ENCODE data around the gene LDHD.

GRCh38 chr16:75100603-75100990 is 16.0 kb downstream of the LDHD start:
- TF ChIP-seq, protein P1, sequence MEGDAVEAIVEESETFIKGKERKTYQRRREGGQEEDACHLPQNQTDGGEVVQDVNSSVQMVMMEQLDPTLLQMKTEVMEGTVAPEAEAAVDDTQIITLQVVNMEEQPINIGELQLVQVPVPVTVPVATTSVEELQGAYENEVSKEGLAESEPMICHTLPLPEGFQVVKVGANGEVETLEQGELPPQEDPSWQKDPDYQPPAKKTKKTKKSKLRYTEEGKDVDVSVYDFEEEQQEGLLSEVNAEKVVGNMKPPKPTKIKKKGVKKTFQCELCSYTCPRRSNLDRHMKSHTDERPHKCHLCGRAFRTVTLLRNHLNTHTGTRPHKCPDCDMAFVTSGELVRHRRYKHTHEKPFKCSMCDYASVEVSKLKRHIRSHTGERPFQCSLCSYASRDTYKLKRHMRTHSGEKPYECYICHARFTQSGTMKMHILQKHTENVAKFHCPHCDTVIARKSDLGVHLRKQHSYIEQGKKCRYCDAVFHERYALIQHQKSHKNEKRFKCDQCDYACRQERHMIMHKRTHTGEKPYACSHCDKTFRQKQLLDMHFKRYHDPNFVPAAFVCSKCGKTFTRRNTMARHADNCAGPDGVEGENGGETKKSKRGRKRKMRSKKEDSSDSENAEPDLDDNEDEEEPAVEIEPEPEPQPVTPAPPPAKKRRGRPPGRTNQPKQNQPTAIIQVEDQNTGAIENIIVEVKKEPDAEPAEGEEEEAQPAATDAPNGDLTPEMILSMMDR (IDR thresholded peaks at IDR 0.05 in 4 of 5, conservative IDR thresholded peaks at IDR 0.05 in 1 of 5): no peak
- no peak for TF ChIP-seq POLR2A (IDR thresholded peaks at IDR 0.05)

Measured in gastrocnemius medialis (tissue), 4 donors.